Tibial nerve (tissue), 4 donors: Measurements from ENCODE around the gene NID2.

Source experiments
- CTCF ChIP-seq, 5 experiments: fragments of 200-600 bp in 3 of 5; fragments of 450-650 bp in 2 of 5; sonication (generic) in 3 of 5; IDR thresholded peaks; one replicate each; pipeline ENCODE4 v1.5.1; 2016 to 2019; ENCODE audit warnings: antibody characterized with exemption in 5 of 5, mild to moderate bottlenecking in 3 of 5, moderate library complexity in 2 of 5
- EP300 ChIP-seq, 2 donors: sonication (generic); formaldehyde crosslinking; IDR thresholded peaks; one replicate each; pipeline ENCODE4 v1.6.1; 2017; ENCODE audit warnings: antibody characterized with exemption in 2 of 2, mild to moderate bottlenecking in 1 of 2
- POLR2A ChIP-seq, 2 donors: fragments of 450-650 bp; IDR thresholded peaks; one replicate each; pipeline ENCODE4 v1.6.1; 2017; ENCODE audit warnings: antibody characterized with exemption in 2 of 2, mild to moderate bottlenecking in 2 of 2, moderate library complexity in 2 of 2

GRCh38 chr14:52061890-52062289 lies 7.0 kb downstream of the NID2 start:
- TF ChIP-seq CTCF (IDR thresholded peaks at IDR 0.05) (no peak), POLR2A (IDR thresholded peaks at IDR 0.05) (no peak), EP300 (IDR thresholded peaks at IDR 0.05) (no peak)
